Mammary epithelial cell (primary cell): ENCODE data around the gene MEGF8.

ENCODE experiments used
- EZH2 ChIP-seq: IDR thresholded peaks from 2 replicates; pipeline ENCODE4 v1.6.1; 2012; ENCODE audit warnings: low read length, inconsistent platforms, borderline replicate concordance
- TF ChIP-seq, protein P1 (sequence below), 2 donors: IDR thresholded peaks in 1 of 2; conservative IDR thresholded peaks in 1 of 2; 2 replicates each; pipeline ENCODE4 v1.5.1; 2011 to 2012; ENCODE audit warnings: inconsistent platforms in 2 of 2, low read length in 2 of 2, mild to moderate bottlenecking in 2 of 2, control low read depth in 1 of 2, low read depth in 1 of 2; ENCODE audit not compliant: insufficient read depth in 1 of 2; ENCODE audit errors: extremely low read depth in 1 of 2

DNA sequence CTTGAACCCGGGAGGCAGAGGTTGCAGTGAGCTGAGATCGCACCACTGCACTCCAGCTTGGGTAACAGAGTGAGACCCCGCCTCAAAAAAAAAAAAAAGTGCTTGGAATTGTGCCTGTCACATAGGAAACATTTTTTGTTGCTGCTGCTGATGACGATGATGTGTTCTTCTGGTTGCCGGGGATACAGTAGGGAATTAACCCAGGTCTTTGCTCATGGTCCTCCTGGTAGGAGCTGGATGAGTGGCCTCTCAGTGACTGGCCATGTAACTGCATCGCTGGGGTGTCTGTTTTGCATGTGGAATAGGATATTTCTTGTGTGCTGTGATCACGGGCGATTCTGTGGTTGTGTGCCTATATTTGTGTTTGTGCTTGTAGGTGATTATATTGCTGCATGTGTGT is 69.3 kb downstream of the MEGF8 start:
- TF ChIP-seq EZH2: no peak
- TF ChIP-seq, protein P1, sequence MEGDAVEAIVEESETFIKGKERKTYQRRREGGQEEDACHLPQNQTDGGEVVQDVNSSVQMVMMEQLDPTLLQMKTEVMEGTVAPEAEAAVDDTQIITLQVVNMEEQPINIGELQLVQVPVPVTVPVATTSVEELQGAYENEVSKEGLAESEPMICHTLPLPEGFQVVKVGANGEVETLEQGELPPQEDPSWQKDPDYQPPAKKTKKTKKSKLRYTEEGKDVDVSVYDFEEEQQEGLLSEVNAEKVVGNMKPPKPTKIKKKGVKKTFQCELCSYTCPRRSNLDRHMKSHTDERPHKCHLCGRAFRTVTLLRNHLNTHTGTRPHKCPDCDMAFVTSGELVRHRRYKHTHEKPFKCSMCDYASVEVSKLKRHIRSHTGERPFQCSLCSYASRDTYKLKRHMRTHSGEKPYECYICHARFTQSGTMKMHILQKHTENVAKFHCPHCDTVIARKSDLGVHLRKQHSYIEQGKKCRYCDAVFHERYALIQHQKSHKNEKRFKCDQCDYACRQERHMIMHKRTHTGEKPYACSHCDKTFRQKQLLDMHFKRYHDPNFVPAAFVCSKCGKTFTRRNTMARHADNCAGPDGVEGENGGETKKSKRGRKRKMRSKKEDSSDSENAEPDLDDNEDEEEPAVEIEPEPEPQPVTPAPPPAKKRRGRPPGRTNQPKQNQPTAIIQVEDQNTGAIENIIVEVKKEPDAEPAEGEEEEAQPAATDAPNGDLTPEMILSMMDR (conservative IDR thresholded peaks at IDR 0.05 in 1 of 2, IDR thresholded peaks at IDR 0.05 in 1 of 2; ENCODE audit: extremely low read depth in 1 of 2, insufficient read depth in 1 of 2, low read depth in 1 of 2, low read length in 2 of 2): no peak
